Measurements from ENCODE around the gene ECHDC3.

DNA sequence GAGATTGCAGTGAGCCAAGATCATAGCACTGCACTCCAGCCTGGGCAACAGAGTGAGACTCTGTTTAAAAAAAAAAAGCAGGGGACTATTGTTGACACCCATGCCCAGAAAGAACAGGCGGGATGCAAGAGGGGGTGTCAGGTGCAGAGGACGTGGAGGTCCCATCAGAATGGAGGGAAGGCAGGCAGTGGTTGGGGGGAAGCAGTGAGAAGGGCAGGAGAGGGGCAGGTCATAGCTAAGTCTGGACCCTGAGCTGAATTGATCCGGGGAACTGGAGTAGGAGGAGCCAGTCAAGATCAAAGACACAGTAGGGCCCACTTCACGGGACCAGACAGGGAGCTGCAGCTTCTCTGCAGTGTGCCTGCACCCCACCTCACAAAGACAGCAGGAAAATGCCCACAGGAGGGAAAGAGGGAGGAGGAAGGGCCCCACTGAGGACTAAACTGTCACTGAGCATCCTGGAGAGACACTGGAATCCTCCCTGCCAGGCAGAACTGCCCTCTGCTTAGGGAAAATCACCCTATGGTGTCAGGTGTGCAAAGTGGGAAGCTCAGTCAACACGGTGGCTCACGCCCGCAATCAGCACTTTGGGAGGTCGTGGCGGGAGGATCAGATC, 27.3 kb upstream of the ECHDC3 start:
- TF ChIP-seq, protein P1, sequence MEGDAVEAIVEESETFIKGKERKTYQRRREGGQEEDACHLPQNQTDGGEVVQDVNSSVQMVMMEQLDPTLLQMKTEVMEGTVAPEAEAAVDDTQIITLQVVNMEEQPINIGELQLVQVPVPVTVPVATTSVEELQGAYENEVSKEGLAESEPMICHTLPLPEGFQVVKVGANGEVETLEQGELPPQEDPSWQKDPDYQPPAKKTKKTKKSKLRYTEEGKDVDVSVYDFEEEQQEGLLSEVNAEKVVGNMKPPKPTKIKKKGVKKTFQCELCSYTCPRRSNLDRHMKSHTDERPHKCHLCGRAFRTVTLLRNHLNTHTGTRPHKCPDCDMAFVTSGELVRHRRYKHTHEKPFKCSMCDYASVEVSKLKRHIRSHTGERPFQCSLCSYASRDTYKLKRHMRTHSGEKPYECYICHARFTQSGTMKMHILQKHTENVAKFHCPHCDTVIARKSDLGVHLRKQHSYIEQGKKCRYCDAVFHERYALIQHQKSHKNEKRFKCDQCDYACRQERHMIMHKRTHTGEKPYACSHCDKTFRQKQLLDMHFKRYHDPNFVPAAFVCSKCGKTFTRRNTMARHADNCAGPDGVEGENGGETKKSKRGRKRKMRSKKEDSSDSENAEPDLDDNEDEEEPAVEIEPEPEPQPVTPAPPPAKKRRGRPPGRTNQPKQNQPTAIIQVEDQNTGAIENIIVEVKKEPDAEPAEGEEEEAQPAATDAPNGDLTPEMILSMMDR (IDR thresholded peaks at IDR 0.05), result no peak
- no peak for TF ChIP-seq POLR2A (IDR thresholded peaks at IDR 0.05)
